Measurements from ENCODE around the gene UTF1.

UTF1 gene, protein sequence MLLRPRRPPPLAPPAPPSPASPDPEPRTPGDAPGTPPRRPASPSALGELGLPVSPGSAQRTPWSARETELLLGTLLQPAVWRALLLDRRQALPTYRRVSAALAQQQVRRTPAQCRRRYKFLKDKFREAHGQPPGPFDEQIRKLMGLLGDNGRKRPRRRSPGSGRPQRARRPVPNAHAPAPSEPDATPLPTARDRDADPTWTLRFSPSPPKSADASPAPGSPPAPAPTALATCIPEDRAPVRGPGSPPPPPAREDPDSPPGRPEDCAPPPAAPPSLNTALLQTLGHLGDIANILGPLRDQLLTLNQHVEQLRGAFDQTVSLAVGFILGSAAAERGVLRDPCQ

GRCh38 chr10:133230044-133230361 lies at the start of gene UTF1:
TSS of gene UTF1 (plus strand) at chr10:133230217. CDS start at chr10:133230289, 72 bp downstream.
- no peak for DNase-seq

- DNase-seq, result no peak
Measured at GRCh38 chr10:133180965-133181639, 48.9 kb upstream of the UTF1 start.

- DNase-seq, result no peak
Measured at GRCh38 chr10:133182190-133182589, 47.8 kb upstream of the UTF1 start.

- no peak for DNase-seq
Measured at GRCh38 chr10:133182791-133183645, 47.0 kb upstream of the UTF1 start.

DNA sequence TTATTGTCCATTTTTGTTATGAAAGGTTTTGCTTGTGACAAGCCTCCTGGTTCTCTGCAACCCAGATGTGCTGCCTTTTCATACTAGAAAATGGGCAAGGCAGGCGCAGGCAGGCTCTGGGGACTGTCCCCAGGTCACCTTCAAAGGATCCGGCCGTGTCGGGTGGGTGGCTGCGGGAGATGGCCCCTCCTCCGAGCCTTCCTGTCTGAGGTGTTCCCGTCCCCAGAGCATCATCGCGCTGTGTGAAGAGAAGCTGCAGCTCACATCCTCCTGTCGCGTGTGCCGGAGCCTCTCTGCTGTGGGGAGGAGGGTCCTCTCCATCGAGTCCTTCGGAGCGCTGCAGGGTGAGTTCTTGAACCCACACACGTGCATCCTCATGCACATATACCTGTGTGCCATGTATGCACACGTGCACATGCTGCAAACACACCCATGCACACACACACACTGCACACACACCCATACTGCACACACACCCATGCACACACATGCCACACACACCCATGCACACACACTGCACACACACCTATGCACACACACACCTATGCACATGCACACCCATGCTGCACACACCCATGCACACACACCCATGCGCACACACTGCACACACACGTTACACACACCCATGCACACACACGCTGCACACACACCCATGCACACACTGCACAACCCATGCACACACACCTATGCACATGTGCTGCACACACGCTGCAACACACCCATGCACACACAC lies 46.2 kb upstream of the UTF1 start:
- no peak for DNase-seq

GRCh38 chr10:133184591-133185244 lies 45.3 kb upstream of the UTF1 start:
- no peak for DNase-seq

DNA sequence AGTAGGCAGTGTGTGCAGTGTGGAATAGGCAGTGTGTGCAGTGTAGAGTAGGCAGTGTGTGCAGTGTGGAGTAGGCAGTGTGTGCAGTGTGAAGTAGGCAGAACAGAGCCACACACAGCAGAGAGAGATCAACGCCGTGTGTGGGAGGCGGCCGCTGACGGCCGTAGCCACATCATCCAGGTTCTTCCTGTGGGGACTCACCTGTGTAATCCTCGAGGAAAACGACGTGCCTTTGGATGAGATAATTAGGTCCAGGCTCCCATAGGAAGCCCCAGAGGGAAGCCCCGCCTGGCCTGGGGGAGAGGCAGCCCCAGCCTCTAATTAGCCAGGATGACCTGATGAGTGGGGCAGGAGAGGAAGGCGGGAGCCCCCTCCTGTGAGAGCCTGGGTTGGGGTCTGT lies 44.6 kb upstream of the UTF1 start:
- DNase-seq, result no peak

DNA sequence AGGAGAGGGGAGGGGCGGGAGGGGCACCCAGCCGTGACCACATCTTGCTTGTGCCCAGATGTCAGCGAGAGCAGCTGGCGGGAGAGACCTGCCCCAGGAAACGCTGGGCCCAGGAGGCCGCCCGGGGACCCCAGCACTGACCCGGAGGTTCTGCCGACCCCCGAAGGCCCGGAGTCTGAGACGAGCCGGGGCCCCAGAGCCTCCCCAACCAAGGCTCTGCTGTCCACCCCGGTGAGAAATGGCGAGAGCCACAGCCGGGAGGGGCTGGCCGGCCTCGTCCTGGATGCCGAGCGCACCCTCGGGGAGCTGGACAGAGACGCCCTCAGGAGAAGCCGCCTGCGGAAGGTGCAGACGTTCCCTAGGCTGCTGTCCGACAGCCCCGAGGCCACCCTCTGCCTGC lies 44.1 kb upstream of the UTF1 start:
- no peak for DNase-seq

DNA sequence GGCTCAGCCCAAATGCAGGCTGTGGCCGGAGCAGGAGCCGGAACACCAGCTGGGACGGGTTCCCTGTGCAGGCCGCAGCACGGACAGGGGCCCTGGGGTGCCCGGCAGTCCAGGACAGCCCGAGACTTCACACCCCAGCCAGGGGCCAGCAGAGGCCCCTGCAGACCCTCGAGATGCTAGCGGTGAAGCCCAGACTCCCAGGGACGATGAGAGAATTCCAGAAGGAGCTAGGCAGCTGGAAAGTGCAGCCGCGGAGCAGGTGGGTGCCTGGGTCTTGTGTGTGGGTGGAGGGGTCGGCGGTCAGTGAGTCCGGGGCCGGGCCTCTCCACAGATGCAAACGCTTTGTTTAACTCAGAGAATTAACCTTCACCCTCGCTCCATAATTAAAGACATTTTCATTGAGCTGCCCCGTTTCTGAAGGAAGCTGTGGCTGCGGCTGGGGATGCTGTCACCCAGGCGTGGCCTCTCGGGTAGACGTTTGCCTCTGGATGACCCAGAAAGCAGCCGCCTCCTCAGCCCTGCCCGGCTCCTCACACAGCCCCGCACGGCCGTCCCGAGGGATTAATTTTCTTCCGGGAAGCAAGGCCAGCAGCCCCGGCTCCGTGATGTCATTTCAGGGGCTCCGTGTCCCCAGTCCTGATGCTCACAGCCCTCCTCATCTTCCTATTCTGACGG lies 43.5 kb upstream of the UTF1 start:
- DNase-seq, result no peak

DNA sequence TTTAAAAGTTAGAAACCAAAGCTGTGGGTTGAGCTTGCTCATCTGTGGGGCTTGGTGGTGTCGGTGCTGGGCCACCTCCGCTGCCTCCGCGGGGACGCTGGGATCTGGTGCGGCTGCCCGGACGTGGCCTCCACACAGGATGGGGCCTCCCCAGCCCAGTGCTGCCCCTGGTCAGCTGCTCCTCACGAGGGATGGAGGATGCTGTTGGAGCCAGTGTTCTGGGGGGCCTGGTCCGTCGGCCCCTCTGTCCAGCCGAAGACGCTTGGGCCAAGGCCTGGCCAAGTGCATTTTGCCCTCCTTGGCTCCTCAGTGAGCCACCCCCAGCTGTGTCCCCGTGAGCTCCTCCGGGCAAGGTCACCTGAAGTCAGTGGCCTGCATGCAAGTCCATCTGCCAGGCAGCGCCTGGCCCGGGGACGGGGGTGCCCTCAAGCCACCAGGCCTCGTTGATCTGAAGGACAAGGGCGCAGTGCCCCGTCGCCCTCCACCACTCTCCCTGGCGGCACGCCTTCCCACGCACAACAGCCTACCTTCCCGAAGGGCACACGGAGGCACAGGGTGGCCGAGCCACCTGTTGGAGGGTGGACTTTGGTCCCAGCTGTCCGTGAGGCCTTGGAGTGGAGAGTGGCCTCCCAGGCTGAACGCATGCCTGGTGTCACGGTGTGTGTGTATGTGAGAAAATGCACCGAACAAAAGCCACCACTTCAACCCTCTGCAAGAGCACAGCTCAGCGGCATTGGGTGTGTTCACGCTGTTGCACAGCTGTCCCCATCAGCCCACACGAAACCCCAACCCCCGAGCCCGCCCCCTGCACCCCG lies 42.7 kb upstream of the UTF1 start:
- no peak for DNase-seq

DNA sequence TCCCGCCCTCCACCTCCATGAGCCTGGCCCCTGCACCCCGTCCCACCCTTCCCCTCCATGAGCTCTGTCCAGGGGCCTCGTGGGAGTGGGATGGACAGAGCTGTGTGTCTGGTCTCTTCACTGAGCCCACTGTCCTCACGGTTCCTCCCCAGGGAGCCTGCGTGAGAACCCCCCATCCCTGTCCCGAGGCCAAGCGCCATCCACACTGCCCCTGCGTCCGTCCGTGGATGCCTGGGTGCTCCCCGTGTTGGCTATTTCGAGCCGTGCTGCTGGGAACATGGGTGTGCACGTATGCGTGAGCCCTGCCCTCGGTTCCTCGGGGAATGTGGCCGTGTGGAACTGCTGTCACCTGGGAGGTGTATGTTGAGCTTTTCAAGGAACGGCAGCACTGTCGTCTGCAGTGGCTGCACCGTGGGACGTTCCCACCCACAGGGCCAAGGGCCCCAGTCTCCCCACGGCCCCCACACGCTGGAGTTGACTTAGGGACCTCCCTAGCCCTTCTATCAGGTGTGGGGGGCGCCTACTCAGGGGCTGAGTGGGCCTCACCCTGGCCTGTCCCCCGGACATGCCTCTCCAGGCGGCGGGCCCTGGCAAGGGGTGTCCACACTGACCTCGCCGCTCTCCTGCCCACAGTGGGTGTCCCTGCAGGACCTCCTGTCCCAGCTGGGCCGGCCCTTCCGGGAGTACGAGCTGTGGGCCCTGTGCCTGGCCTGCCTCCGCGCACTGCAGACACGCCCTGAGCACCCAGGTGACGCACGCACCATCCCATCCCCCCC lies 41.9 kb upstream of the UTF1 start:
- DNase-seq, result no peak

DNA sequence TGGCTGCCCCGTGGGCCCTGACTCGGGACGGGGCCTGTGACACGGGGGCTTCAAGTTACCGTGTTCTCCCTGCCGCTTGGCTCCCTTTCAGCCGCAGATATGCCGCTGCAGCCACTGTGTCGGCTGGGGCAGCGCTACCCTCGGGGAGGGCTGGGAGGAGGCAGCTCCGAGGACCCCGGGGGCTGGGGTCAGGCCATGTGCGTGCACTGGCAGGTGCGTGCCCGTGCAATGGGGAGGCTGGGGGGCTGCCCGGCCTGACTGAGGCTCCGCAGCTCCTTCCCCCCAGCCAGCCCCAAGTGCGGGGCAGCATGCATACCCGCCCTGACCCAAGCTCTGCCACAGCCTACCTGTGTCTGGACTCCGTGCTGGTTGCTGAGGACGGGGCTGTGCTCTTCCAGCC lies 40.8 kb upstream of the UTF1 start:
- DNase-seq, result no peak

- no peak for DNase-seq
Measured at GRCh38 chr10:133189726-133190125, 40.3 kb upstream of the UTF1 start.

DNA sequence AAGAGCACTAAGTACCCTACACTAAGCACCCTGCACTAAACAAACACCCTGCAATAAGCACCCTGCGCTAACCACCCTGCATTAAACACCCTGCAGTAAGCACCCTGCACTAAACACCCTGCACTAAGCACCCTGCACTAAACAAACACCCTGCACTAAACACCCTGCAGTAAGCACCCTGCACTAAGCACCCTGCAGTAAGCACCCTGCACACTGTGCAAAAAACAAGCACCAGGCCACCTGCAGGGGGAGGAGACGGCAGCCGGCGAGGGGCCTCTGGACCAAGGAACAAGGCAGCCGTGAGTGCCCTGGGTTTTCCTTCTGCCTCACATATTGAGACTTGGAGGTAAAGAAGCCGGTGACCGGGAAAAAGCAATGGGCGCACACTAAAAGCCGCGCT lies 39.8 kb upstream of the UTF1 start:
- DNase-seq, result no peak

DNA sequence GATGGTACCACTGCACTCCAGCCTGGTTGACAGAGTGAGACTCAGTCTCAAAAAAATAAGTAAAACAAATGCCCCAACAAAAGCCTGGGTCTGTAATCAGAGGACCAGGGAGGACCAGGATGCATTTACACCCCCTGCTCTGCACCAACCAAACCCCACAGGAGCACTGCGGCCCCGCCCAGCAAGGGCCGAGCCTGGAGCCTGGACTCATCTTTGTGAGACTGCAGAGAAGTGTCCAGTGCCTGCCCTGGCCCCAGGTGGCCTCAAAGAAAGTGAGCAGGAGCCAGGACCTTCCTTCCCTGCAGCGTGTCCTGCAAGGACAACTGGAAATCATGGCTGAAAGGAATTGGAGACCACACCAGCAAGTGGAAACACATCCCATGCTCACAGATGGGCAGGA lies 38.4 kb upstream of the UTF1 start:
- DNase-seq, result no peak

DNA sequence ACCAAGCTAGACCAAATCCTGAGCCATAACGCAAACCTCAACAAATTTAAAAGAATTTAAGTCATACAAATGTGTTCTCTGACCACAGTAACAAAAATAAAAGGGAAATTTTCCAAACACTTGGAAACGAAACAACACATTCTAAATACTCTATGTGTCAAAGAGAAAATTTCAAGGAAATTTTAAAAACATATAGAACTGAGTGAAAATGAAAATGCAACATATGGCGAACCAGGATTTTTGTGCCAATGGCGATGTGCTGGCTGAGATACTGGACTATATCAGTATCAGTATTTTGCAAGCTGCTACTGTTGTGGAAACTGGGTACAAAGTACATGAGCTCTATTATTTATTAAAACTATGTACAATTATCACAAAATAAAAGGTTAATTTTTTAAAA lies 35.9 kb upstream of the UTF1 start:
- DNase-seq, result no peak

DNA sequence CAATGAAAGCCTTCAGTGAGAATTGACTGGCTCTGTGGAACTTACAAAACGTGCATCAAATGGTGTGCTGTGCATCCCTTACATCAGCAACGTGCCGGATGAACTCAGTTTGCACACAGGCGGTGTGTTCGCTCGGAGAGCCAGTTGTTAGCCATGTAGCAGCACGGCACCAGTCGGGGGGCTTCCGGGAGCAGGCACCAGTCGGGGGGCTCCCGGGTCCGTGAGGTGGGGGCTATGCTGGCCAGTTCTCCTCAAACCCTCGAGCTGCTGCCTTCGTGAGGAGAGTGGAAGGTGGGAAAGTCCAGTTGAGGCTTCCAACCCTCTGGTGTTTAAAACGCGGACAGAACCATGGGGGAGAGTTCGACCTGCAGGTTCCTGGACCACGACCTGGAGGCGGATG lies 34.9 kb upstream of the UTF1 start:
- no peak for DNase-seq

GRCh38 chr10:133195611-133196010 lies 34.4 kb upstream of the UTF1 start:
- DNase-seq, result no peak

GRCh38 chr10:133196221-133196915 lies 33.6 kb upstream of the UTF1 start:
- no peak for DNase-seq
